HepG2 (cell line): Measurements from ENCODE around the gene SNAP23. TPM values are rescaled to one million over a fixed set of nuclear protein-coding genes. Genes with fewer than 3 reads are reported as not detected.
A peak's percentile ranks its signal among the peaks of the same experiment; 100 is the strongest.

Experiments
- ATRX ChIP-seq: sonication (generic); formaldehyde crosslinking; IDR thresholded peaks from 2 replicates; pipeline ENCODE4 v1.4.0; 2020; ENCODE audit warnings: missing genetic modification reagents, borderline replicate concordance
- BORCS8-MEF2B ChIP-seq: sonication (generic); formaldehyde crosslinking; IDR thresholded peaks from 2 replicates; pipeline ENCODE4 v1.8.0; 2022; ENCODE audit warnings: mild to moderate bottlenecking, missing genetic modification reagents
- CHCHD3 ChIP-seq: sonication (generic); formaldehyde crosslinking; IDR thresholded peaks from 2 replicates; pipeline ENCODE4 v1.8.0; 2022; ENCODE audit warnings: mild to moderate bottlenecking, missing genetic modification reagents, moderate library complexity
- ELF1 ChIP-seq: sonication (generic); formaldehyde crosslinking; IDR thresholded peaks from 2 replicates; pipeline ENCODE4 v1.4.0; 2020; ENCODE audit warnings: missing genetic modification reagents
- EP300 ChIP-seq, 3 experiments: sonication (generic) in 1 of 3; formaldehyde crosslinking in 1 of 3; IDR thresholded peaks; 2 replicates each; pipeline versions ENCODE4 v1.5.1 to v1.6.1; 2011 to 2020; ENCODE audit warnings: low read depth in 2 of 3, low read length in 2 of 3, borderline replicate concordance in 1 of 3, improper control_type of control experiment in 1 of 3, mild to moderate bottlenecking in 1 of 3, missing genetic modification reagents in 1 of 3, moderate library complexity in 1 of 3
- JUN ChIP-seq: sonication (generic); formaldehyde crosslinking; IDR thresholded peaks from 2 replicates; pipeline ENCODE4 v1.4.0; 2020; ENCODE audit warnings: mild to moderate bottlenecking, missing genetic modification reagents
- MXD3 ChIP-seq: IDR thresholded peaks from 2 replicates; pipeline ENCODE4 v1.6.1; 2016; ENCODE audit warnings: mild to moderate bottlenecking, missing biosample characterization, missing genetic modification reagents
- NCOR1 ChIP-seq: fragments of 200-600 bp; sonication (generic); IDR thresholded peaks from 2 replicates; pipeline ENCODE4 v1.7.0; 2017; ENCODE audit warnings: antibody characterized with exemption, low read length, borderline replicate concordance
- NFKB2 ChIP-seq: sonication (generic); formaldehyde crosslinking; IDR thresholded peaks from 2 replicates; pipeline ENCODE4 v1.4.0; 2020; ENCODE audit warnings: missing genetic modification reagents, borderline replicate concordance
- NR2C2 ChIP-seq: sonication (generic); formaldehyde crosslinking; IDR thresholded peaks from 2 replicates; pipeline ENCODE4 v1.4.0; 2020; ENCODE audit warnings: missing genetic modification reagents, mild to moderate bottlenecking, moderate library complexity, borderline replicate concordance
- PITX1 ChIP-seq: sonication (generic); formaldehyde crosslinking; IDR thresholded peaks from 2 replicates; pipeline ENCODE4 v1.5.1; 2020; ENCODE audit warnings: mild to moderate bottlenecking, missing genetic modification reagents
- TEAD2 ChIP-seq: sonication (generic); formaldehyde crosslinking; IDR thresholded peaks from 2 replicates; pipeline ENCODE4 v1.9.0; 2021; ENCODE audit warnings: missing genetic modification reagents
- U2AF1 ChIP-seq: fragments of 200-400 bp; formaldehyde crosslinking; optimal IDR thresholded peaks from 2 replicates; pipeline ENCODE3; 2017; ENCODE audit warnings: mild to moderate bottlenecking, low read depth, low read length
- U2AF2 ChIP-seq: fragments of 200-400 bp; formaldehyde crosslinking; IDR thresholded peaks from 2 replicates; pipeline ENCODE4 v1.6.1; 2017; ENCODE audit warnings: low read depth, mild to moderate bottlenecking, low read length
- ZNF101 ChIP-seq: sonication (generic); formaldehyde crosslinking; IDR thresholded peaks from 2 replicates; pipeline ENCODE4 v1.4.0; 2020; ENCODE audit warnings: mild to moderate bottlenecking, low read depth, missing genetic modification reagents, borderline replicate concordance
- ZNF207 ChIP-seq: fragments of 450-650 bp; IDR thresholded peaks from 2 replicates; pipeline ENCODE4 v1.6.1; 2016; ENCODE audit warnings: antibody characterized with exemption, borderline replicate concordance
- ZNF260 ChIP-seq: sonication (generic); formaldehyde crosslinking; IDR thresholded peaks from 2 replicates; pipeline ENCODE4 v1.4.0; 2020; ENCODE audit warnings: missing genetic modification reagents, low read depth, mild to moderate bottlenecking, borderline replicate concordance
- ZNF331 ChIP-seq: sonication (generic); formaldehyde crosslinking; IDR thresholded peaks from 2 replicates; pipeline ENCODE4 v1.4.0; 2020; ENCODE audit warnings: missing genetic modification reagents
- ZNF430 ChIP-seq: sonication (generic); formaldehyde crosslinking; IDR thresholded peaks from 2 replicates; pipeline ENCODE4 v1.9.0; 2021; ENCODE audit warnings: mild to moderate bottlenecking, missing genetic modification reagents
- ZNF446 ChIP-seq: sonication (generic); formaldehyde crosslinking; IDR thresholded peaks from 2 replicates; pipeline ENCODE4 v1.5.0; 2020; ENCODE audit warnings: mild to moderate bottlenecking, missing genetic modification reagents
- ZNF503 ChIP-seq: sonication (generic); formaldehyde crosslinking; IDR thresholded peaks from 2 replicates; pipeline ENCODE4 v1.4.0; 2020; ENCODE audit warnings: missing genetic modification reagents
- ZNF607 ChIP-seq: sonication (generic); formaldehyde crosslinking; IDR thresholded peaks from 2 replicates; pipeline ENCODE4 v1.5.1; 2020; ENCODE audit warnings: missing genetic modification reagents, mild to moderate bottlenecking, borderline replicate concordance
- polyA plus RNA-seq, 8 experiments: library from polyadenylated mRNA; depleted of rRNA in 3 of 8; stranded (reverse) in 7 of 8; unstranded in 1 of 8; fragments of >200 nt; fragmentation: Illumina TruSeq in 4 of 8; extraction: Trizol in 4 of 8; gene quantifications; 2 replicates each; pipeline versions ENCODE4 v1.2.1 to v1.2.3, GENCODE V29; 2011 to 2016; ENCODE audit warnings: low read depth in 4 of 8, missing spikeins in 1 of 8, mixed read lengths in 1 of 8; ENCODE audit not compliant: insufficient read depth in 1 of 8
- total RNA-seq, 5 experiments: library from RNA; depleted of rRNA; stranded (reverse); fragments of >200 nt; fragmentation: Illumina TruSeq; extraction: Trizol; gene quantifications; 2 replicates each; pipeline ENCODE4 v1.2.3, GENCODE V29; 2016; ENCODE audit warnings: low read depth in 1 of 5
- TF ChIP-seq, protein P1 (sequence below): sonication (generic); formaldehyde crosslinking; conservative IDR thresholded peaks from 2 replicates; pipeline ENCODE4 v1.8.0; 2022; ENCODE audit warnings: mild to moderate bottlenecking, moderate library complexity, missing genetic modification reagents
- TF ChIP-seq, protein P2 (sequence below): sonication (generic); formaldehyde crosslinking; IDR thresholded peaks from 2 replicates; pipeline ENCODE4 v1.5.1; 2020; ENCODE audit warnings: missing genetic modification reagents, mild to moderate bottlenecking, borderline replicate concordance

SNAP23 gene
- total and polyA plus RNA-seq, 2 of the 13 experiments (the other 11 are each of a cell fraction or from before 2014, with no cell fraction given): 37.0 to 101 TPM

DNA sequence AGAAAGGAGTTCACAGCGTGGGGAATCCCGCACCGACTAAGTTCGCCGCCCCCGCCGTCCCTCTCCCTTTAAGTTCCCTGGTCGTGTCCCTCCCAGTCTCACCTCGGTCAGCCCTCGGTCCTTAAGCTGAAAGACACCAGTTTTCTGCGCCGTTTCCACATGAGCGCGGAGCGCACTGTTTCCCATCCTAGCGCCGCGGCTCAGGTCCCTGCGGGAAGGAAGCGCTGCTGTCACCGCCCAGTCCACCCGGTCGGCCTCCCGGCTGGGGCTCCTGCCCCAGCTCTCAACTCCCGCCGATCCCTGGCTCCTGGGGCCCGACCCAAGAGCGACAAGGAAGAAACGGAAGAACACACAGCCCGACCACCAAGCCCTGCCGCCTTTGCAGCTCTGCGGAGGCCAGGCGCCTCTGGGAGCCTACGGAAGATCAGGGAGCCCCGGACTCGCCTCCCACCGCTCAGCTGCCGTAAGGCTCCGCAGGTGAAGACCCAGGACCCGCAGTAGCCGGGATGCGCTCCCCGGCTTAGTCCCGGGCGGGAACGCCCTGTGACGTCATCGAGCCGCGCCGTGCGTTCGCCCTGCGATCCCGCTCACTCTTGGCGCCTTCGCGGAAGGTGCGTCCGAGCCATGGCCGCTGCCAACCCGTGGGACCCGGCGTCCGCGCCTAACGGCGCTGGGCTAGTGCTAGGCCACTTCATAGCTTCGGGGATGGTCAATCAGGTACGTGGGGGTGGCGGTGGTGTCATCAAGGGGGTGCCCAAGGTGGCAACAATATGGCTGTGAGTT lies 53.0 kb downstream of the SNAP23 start, which contains the start of the genes HAUS2 and LRRC57 (continued):
- TF ChIP-seq NFKB2 (CRISPR knock-in tag) (peak; percentile 81; the same call in 1 of the 2 replicates), NR2C2 (CRISPR knock-in tag) (peak; percentile 58; the same call in 1 of the 2 replicates), U2AF2 (no peak), EP300 (IDR thresholded peaks at IDR 0.05; ENCODE audit: low read depth in 2 of 2, low read length in 2 of 2) (no peak), EP300 (CRISPR knock-in tag; IDR thresholded peaks at IDR 0.05; ENCODE audit: borderline replicate concordance) (no peak), BORCS8-MEF2B (peak; percentile 89), ELF1 (CRISPR knock-in tag) (peak; percentile 73), MXD3 (CRISPR knock-in tag) (peak; percentile 70), ZNF331 (peak; percentile 64; the same call in 1 of the 2 replicates), ZNF607 (CRISPR knock-in tag) (peak; percentile 77), U2AF1 (no peak), ZNF446 (CRISPR knock-in tag) (no peak), ATRX (no peak), ZNF430 (CRISPR knock-in tag) (peak; percentile 55; the same call in 1 of the 2 replicates), ZNF503 (CRISPR knock-in tag) (peak; percentile 64; the same call in 1 of the 2 replicates), ZNF260 (CRISPR knock-in tag) (no peak), CHCHD3 (CRISPR knock-in tag) (no peak; the same call in 1 of the 2 replicates), ZNF101 (no peak), JUN (CRISPR knock-in tag) (0 out of 2 replicates have a peak, but pooled peaks have one; percentile 67), ZNF207 (no peak), PITX1 (CRISPR knock-in tag) (peak; percentile 91), NCOR1 (no peak), TEAD2 (no peak)
- TF ChIP-seq, protein P1, sequence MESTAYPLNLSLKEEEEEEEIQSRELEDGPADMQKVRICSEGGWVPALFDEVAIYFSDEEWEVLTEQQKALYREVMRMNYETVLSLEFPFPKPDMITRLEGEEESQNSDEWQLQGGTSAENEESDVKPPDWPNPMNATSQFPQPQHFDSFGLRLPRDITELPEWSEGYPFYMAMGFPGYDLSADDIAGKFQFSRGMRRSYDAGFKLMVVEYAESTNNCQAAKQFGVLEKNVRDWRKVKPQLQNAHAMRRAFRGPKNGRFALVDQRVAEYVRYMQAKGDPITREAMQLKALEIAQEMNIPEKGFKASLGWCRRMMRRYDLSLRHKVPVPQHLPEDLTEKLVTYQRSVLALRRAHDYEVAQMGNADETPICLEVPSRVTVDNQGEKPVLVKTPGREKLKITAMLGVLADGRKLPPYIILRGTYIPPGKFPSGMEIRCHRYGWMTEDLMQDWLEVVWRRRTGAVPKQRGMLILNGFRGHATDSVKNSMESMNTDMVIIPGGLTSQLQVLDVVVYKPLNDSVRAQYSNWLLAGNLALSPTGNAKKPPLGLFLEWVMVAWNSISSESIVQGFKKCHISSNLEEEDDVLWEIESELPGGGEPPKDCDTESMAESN (CRISPR knock-in tag): peak; percentile 81
- TF ChIP-seq, protein P2, sequence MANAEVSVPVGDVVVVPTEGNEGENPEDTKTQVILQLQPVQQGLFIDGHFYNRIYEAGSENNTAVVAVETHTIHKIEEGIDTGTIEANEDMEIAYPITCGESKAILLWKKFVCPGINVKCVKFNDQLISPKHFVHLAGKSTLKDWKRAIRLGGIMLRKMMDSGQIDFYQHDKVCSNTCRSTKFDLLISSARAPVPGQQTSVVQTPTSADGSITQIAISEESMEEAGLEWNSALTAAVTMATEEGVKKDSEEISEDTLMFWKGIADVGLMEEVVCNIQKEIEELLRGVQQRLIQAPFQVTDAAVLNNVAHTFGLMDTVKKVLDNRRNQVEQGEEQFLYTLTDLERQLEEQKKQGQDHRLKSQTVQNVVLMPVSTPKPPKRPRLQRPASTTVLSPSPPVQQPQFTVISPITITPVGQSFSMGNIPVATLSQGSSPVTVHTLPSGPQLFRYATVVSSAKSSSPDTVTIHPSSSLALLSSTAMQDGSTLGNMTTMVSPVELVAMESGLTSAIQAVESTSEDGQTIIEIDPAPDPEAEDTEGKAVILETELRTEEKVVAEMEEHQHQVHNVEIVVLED: peak; percentile 92
